GM19238 (cell line): Measurements from ENCODE around the gene NOS2.

Experiments used
- DNase-seq: peaks from one replicate; pipeline ENCODE4 v3.0.0; 2011; ENCODE audit warnings: low spot score; ENCODE audit not compliant: insufficient read length

NOS2 gene

DNA sequence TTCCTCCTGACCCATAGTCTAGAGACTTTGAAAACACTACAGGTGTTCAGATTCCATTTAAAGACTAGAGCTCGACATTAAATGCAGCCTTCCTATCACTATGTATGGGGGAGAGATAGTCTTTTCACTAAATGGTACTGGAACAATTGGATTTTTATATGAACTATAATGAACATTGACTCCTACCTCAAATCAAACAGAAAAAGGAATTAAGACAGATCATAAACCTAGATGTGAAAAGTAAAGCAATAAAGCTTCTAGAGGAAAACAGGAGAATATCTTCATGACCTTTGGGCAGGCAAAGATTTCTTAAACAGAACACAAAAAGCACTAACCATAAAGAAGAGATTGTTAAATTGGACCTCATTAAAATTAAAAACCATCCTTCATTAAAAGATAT is 18.8 kb upstream of the NOS2 start:
- no peak for DNase-seq

DNA sequence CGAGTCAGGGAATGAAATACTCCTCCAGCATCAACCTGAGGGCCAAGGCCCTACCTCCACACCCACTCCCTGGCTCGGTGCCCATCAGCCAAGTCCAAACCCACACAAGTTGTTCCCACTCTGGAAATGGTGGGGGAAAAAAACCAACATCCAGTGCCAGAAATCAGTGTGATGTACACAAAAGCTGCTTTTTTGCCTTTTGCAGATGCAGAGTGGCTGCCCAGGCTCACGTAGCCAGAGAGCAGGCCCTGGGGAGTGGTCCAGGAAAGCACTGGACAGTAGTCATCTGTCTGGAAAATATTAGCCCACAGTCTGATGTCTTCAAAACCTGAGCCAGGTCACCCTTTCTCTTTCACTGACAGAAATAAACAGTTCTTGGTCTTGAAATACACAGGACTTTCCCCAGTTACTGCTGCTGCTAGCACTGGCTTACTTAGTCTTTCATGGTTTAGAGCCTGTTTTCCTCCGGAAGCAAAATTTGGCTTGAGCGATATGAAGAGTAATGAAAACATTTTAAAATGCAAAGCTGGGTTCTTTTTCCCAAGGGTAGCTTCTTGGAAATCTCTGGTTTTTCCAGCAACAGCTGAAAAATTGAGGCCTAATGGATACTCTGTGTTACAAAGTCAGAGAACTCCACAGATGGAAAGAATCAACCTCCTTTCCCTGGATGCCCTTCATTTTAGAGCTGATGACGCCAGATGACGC is 18.2 kb upstream of the NOS2 start:
- DNase-seq = no peak

DNA sequence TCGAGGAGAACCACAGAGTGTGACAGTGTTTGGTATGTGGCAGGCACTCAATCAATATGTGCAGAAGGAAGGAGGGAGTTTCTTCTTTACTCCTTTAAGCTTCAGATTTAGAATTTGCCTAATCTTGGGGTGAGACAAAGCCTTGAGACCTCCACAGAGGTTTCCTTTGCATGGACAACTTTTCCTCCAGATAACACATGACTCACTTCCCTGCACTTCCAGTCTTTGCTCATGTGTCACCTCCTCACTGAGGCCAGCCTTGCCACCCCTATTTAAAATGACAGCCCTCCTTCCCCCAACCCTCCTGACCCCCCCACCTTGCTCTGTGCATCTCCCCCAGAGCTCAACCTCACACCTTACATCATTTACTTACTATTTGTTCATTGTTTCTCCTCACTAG is 17.4 kb upstream of the NOS2 start:
- DNase-seq = no peak

DNA sequence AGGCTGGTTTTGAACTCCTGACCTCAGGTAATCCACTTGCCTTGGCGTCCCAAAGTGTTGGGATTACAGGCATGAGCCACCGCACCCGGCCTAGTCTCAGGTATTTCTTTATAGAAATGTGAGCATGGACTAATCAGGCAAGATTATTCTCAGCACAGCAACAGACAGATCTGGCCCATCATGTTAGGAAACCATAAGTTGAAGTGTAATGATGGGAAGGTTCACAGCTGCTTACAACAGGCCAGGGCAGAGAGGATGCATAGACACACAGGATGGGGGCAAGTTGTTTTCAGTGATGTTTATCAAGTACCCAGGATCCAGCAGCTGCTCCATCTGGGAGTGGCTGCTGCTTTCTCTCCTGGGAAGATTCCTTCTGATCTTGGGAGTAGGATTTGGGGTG is 16.6 kb upstream of the NOS2 start:
- no peak for DNase-seq

DNA sequence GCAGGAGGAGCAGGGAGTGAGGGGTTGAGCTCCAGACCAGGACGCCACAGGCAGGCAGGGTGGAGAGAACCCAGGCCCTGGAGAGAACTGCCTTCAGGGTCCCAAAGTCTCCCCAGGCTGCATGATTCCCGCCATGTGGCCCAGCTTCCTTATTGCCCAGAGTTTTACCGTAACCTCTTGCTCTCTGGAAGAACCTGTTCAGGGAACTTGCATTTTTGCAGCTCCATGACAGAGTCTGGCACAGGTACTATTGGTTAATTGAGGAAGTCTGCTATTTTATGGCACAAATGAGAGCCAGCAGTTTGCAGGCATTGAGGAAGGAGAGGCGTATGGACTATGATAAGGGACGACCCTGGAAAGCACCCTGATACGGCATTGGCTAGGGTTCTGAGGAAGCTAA is 11.6 kb upstream of the NOS2 start:
- no peak for DNase-seq

DNA sequence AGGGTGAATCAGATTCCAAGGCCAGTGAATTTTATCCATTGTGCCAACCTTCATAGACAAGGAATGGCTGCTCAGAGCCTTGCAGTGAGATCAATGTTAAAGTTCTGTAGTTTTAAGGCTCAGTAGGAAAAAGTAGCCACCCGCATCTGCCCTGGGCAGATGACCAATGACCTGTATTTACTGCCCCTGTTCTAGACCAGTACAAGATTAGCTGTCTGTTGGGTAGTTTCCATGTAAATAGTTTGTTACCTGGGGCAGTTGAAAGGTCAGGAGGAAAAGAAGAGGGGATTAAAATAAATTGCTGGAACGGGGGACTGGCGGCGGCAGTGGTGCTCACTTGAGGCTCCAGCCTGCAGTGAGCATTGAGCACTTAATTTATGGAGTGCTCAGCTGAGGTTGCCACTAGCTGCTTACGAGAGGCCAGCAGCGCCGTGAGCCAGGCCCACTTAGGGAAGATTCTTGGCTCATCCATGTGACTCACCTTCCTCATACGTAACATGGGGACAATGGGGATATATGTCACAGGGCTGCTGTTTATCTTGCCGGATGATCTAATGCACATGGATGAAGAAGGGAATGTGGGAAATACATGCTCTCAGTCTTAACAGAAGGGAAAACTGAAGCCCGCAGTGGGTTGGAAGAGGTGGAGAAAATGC is 10.7 kb upstream of the NOS2 start:
- DNase-seq = no peak

DNA sequence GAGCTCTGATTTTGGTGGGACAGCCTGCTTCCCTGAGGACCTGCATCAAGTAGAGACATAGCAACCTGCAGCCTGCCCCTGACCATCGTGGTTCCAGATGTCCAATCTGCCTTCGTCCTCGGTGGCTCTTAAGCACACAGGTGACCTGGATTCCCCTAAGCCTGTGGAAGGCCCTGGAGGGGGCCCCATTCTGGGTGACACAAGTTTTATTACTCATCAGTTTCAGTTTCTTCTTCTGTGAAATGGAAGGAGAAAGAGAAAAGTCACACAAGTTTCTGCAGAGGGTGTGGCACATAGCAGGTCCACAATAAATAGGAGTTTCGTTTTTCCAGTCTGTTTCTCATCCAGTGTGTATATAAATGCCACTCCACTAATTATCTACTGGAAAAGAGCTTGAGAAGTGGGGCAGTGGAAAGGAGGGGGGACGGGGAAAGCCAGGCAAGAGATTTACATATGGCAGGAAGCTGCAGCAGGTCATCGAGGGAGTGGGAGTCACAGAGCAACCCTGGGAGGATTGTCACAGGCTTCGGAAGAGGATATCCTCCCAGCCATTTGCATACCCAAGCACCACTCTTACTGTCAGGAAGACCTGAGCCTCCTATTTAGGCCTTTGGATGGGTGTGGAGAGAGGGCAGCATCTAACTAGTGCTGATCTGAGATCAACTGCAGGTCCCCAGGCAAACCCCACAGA is 10.0 kb upstream of the NOS2 start:
- DNase-seq = peak; percentile 50

DNA sequence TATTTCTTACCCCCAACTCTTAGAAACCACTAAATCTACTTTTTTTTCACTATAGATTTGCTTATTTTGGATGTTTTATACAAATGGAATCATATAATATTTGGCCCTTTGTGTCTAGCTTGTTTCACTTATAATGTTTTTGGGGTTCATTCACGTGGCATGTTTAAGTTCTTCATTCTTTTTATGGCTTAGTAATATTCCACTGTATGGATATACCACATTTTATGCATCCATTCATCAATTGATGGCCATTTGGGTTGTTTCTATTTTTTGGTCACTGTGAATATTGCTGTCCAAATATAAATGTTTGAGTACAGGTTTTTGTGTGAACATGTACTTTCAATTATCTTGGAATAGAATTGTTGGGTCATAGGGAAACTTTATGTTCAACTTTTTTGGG is 9.2 kb upstream of the NOS2 start:
- no peak for DNase-seq

DNA sequence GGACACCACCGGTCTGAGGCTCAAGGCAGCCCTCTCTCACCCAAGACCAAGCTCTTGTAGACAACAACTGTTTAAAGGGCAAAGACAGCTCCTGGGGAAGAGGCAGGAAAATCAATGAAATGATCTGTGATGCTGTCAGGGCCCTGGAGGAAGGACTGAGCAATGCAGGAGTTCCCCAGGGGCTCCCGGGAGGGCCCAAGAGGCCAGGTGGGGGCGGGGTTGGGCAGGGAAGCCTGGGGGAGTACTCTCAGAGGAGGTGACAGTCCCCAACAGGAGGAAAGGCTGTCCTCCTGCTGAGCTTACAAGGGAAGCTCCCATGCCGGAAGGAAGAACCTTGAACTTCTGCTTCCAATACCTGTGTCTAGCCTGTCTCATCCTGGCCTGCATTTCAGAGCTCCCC is 8.3 kb upstream of the NOS2 start:
- no peak for DNase-seq

DNA sequence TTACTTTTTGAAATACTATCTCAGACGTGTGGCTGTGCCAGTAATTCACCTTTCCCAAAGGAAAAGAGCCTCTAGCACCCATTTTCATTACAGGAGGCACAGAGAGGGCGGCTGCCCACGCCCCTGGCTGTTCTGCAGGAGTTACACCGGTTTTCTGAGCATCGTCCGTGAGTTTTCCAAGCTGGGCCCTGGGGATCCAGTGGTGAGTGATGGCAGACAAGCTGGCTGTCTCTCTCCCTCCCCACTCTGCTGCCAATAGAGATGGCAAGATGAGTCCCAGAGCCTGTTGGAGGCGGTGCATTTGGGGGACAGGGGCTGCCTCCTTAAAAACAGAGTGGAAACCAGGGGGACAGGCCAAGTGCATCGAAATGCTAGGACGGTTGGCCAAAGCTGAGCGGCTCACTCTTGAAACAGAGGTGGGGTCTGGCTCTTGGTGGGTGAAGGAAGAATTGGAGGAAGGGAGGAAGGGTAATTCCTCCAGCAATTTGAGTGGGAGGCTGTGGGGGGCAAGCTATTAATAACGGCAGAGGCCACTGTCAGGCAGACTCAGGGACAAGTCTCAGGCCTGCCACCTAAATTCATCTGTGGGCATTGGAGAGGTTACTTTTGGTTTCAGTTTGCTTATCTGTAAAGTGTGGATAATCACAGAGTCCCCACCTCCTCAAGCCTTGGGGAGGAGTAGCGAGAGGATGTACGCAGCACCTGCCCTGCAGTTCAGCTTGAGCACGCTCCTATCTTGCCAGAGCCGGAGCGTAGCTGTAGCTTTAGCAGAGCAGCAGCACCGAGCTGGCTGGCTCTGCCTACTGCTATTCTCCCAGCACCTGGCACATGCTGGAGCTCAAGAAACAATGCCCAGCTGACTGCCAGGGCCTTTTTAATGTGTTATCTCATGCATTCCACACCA is 7.5 kb upstream of the NOS2 start:
- peak; percentile 59 for DNase-seq

DNA sequence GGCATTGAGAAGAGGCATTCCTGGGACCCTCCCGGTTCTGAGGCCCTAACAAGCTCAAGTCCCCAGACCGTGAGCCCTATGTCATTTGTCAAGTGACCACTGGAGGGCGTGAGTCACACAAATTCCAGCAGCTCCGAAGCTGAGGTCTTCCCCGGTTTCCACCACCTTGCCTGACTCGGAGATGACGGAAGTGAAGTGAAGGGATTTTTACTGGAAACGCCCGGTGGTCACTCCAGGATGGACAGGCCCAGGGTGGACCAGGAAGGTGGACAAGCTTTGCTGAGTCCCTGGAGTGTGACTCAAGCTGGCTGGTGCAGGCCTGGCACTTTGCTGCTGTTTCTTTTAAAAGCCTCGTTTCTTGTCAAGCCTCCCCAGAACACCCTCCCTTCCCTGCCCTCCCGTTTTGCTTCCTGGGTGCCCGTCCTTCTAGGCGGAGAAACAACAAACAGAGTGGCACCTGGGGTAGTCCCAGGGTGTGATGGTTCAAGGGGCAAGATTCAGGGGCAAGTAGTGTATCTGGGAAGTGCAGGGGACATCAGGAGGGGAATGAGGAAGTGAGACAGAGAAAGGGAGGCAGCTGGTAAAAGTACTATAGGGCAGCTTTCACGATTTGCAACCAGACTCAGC is 5.3 kb upstream of the NOS2 start:
- DNase-seq = peak; percentile 63

DNA sequence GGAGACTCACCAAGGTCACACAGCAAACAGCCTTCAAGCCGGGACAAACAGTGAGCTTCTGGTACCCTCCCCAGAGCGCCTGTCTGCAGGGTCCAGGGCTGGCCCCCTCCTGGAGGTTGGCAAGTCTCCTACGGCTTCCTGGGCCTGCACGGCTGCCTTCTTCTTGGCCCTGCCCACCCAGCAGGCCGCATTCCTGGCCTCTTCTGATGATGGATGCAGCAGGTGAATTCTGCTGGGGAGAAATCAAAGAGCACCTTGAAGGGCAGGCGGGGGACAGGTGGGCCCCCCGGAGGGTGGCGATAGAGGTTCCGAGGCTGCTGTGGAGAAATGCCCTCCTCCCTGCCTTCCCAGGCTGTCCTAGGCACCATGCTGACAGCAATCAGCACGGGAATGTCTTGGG is 3.8 kb upstream of the NOS2 start:
- DNase-seq = no peak

DNA sequence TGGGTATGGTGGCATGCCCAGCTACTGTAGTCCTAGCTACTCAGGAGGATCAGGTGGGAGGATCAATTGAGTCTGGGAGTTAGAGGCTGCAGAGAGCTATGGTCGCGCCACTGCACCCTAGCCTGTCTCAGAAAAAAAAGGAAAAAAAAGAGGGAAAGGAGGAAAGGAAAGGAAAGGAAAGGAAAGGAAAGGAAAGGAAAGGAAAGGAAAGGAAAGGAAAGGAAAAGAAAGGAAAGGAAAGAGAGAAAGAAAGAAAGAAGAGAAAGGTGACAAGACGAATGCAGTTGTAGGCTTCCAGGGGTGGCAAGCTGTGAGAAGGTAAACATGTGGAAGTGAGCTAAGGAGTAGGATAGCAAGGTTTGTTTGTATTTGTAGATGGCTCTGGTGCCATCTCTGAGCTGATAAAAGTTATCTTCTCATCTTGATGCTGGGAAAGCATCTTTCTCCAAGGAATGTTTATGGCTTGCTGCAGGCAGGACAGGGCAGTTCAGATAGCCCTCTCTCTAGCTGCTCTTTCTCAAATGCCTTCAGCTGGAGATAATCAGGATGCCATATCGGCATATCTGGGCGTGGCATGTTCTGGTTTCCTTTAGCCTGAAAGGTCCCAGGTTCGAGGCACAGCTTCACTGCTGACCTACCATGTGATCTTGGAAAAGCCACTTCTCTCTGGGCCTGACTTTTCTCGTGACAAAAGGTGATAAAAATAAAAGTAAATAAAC is 2.8 kb upstream of the NOS2 start:
- DNase-seq = no peak

DNA sequence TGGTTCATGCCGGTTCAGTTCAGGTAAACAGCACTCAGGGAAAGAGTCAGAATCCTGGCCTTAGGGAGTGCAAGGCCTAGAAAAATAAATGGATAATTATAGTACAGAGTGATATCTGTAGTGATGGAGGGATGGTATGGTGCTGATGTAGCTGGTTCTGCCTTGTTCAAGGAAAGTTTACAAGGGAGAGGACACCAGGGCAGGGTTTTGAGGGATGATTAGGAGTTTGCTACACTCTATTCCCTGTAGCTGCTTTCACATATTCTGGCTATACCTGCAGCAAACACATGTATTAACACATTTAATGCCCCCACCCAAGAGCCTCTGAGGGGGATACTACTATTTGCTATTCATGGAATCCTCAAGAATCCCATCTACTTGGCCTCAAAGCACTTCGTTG is 1.7 kb upstream of the NOS2 start:
- no peak for DNase-seq

DNA sequence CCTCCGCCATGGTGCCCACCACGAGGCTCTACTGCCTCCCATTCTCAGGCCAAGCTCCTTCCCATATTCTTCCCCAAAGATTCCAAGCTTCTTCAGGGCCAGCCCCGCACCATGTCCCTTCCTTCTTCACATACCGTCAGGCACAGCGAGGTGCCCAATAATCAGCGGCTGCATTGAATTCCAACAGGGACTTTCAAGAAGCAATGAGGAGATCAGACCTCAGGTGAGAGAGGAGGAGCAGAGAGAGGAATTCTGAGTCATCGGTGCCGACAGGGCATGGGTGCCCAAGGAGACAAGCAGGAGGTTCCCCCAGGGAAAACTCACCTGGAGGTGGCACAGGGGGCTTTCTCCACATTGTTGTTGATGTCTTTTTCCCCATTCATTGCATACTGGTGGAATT is 2.0 kb downstream of the NOS2 start:
- DNase-seq = no peak

DNA sequence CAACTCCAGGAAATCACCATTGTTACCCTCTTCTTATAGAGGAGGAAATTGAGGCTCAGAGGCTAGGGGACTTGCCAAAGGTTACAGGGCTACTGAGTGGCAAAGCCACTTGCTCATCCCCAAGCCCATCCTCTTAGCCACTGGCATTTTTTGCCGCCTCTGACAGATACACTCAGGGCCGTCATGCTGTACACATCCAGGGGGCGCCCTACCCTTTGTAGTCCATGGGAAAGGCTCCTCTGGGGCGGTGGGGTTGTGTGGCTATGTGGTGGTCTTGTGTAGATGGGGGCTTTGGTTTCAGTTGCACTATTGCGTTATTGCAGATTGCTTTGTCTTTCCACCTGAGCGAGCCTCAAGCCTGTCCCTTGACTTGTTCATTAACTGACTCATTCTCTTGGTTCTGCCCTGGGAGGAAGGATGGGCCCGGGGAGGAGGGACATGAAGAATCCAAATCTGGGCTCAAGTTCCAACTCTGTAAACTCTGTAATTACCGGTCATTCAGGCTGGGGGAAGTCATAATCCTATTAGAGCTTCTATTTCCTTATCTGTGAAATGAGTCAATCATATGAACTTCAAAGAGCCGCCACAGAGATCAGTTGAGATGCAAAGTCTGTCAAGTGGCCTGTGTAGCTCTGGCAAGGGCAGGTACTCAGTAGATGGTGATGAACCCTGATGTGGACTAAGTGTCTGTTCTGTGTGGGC is 2.8 kb downstream of the NOS2 start:
- no peak for DNase-seq

DNA sequence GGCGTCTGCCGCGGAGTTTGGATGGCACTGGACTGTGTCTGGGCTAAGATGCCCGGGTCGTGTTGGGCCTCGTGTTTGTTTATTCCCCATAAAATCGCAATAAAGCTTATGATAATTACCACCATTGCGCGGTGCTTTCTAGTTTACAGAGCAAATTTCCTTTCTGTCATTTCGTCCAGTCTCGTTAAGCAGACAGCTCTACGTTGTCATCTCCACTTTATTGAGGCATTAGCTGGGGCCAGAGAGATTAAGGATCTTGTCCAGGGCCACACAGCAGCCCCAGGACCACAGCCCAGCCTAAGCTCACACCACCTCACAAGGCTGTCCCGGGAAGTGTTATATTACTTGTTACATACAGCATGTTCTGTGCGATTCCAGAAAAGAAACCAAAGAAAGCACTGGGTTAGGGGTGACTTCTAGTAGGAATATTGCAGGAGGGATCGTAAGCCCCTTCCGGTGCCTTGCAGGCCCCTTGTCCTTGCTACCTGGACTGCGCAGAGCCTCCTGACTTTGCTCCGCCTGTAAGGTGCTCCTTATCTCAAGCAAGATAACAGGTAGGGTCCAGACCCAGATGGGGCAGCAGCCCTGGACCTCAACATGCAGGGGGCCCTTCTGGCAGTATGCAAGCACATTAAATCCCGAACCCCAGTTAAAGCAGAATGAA is 6.3 kb downstream of the NOS2 start:
- no peak for DNase-seq

DNA sequence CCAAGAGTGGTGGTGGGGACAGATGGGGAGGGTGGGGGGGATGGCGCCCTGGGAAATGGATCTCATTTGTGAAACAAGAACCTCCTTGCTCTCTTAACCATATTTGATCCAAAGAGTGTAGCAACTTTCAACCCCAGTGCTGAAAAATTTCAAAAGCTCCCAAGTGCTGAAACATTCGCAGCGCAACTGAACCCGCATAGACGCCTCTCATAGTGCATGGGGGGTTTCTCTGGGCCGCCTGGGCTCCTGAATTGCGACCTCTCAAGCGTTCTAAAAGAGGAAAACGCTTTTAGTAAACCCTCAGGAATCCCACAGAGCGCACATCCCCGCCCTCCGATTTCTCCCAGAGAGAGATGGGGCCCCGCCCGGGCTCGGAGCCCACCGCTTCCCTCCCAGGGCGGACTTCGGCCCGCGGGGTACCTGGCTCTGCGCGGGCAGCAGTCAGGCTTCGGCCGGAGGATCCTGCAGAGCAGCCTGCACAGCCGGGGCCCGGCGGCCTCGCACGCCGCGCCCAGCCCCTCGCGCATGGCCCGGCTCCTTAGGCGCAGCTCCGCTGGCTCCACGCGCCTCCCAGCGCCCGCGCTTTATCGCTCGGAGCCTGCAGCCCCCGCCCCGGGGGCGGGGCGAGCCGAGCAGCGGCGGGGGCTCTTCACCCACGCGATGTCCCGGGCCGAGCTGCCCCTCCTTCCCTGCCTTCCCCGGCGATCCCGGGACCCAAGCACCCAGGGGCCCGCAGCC is 7.0 kb downstream of the NOS2 start:
- no peak for DNase-seq

DNA sequence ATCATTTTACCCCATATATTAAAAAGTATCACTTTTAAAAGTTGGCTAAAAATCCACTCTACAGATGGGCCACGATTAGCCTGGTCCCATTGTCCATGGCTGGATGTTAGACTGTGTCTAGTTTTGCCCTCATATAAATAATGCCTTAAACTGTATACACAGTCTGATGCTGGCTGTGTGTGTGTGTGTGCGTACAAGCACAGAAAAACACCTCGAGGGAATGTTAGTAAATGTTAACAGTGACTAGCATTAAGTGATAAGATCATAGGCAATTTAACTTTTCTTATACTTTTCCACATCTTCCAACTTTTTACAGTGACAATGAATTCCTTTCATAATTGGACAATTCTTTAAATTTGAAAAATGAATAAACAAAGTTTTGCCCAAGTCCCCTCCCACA is 8.2 kb downstream of the NOS2 start:
- DNase-seq = no peak
